ENCODE results near the gene COL4A2. TPM values are rescaled to one million over a fixed set of nuclear protein-coding genes. Genes with fewer than 3 reads are reported as not detected.
"Not testable (repeated sequence)": the region's sequence is repeated elsewhere in the genome, so short reads cannot be mapped to it uniquely, and the experiment has no call there.

The COL4A2 gene
- total RNA-seq, 1 donor from 2014 or later, result 332 TPM

DNA sequence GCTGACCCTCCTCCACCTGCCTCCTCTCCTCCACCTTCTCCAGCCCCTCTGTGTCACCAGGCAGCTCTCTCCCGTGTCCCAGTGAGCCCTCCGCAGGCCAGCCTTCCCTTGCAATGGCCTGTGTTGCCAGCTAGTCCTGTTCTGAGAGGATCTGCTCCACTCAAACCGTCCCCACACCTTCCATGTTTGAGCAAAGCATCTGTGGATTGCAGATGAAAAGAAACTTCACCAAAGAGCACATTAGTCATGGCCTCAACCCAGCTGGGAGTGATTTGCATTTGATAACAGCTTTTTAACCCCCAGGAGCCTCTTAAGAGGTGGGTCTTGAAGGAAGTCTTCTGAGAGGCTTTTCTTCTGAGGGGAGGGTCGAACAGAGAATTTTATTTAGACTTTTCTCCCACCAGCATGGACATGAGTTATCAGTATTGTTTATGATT is 72.8 kb downstream of the COL4A2 start:
- DNase-seq (ENCODE audit: low spot score), result no peak

DNA sequence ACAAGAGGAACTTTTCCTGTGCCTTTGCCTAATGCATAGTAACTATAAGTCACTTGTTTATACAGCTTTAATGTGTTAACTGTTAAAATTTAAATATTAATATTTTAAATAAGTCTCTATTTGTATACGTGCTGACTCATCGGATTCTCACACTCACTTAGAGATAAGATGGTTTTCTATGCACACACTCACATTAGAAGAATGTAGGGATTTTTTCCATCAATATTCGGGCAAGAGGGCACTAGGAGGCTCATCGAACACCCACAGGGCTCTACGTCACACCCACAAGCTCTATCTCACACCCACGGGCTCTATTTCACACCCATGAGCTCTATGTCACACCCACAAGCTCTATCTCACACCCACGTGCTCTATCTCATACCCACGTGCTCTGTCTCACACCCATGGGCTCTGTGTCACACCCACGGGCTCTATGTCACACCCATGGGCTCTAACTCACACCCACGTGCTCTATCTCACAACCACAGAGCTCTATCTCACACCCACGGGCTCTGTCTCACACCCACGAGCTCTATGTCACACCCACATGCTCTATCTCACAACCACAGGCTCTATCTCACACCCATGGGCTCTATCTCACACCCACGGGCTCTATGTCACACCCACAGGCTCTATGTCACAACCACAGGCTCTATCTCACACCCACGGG is 73.4 kb downstream of the COL4A2 start:
- DNase-seq (ENCODE audit: low spot score), result no peak

DNA sequence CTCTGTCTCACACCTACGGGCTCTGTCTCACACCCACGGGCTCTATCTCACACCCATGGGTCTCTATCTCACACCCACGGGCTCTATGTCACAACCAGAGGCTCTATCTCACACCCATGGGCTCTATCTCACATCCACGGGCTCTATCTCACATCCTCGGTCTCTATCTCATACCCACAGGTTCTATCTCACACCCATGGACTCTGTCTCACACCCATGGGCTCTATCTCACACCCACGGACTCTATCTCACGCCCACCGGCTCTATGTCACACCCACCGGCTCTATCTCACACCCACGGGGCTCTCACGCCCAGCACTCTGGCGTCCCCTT is 73.9 kb downstream of the COL4A2 start:
- DNase-seq (ENCODE audit: low spot score), result no peak

DNA sequence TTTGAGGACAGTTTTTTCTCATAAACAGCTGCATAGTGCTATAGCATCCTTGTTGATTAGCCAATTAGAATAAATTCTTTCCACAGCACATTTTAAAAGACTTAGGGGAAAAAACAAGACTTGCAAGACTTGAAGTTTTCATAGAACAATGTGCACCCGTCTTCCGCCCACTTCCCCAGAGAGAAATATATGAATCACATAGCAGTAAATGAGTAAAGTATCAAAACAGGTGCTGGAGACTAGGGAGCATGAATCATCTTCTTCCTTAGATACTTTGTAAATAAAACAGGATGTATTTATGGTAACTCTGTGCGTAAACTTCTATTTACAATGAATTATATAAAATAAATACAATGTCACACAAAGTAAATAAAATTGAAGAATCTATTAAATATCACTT is 75.1 kb downstream of the COL4A2 start:
- no peak for DNase-seq (ENCODE audit: low spot score)

DNA sequence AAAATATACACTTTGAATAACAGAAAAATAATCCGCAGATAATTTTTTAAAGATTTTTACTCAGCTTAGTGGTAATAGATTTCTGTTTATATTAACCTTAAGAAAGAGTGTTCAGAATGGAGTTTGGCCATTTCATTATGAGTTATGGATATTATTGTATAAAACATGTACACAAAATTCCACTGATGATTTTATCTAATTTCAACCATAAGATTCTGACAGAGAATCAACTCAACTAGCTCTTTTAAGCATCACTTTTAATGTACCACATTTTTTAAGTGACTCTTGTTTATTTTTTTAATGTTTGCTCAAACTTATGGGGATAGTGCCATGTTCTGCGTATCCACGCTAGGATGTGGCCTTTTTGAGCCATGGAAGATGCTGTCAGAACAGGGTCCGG is 75.7 kb downstream of the COL4A2 start:
- no peak for DNase-seq (ENCODE audit: low spot score)

DNA sequence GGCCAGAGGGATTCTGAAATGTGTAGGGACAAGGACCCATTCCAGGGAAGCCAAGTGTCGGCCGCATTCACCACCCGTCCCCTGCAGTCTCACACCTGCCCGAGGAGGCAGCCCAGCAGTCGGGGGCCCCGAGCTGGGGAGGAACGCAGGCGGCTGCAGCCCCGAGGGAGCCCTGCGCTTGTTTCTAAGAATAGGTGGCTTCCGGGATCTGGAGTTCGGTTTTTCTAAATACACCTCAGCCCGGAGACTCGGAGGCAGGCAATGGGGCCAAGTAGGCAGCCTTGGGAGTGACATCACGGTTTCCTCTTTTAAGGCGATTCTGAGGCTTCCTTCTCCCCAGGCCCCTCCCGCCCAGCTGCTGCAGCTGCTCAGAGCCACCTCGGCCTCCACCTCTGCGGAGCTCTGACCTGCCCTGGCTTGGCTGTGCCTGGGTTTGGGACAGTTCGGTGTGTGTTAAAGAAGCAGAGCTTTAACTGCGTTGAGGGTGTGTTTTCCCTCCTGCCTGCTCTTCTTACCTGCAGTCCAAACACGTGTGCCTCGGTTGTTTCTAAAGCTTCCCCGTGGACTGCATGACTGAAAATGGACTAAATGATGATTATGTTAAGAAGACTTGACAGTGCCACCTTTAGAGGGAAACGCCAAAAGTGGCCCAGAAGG is 80.5 kb downstream of the COL4A2 start:
- DNase-seq (ENCODE audit: low spot score), result no peak

DNA sequence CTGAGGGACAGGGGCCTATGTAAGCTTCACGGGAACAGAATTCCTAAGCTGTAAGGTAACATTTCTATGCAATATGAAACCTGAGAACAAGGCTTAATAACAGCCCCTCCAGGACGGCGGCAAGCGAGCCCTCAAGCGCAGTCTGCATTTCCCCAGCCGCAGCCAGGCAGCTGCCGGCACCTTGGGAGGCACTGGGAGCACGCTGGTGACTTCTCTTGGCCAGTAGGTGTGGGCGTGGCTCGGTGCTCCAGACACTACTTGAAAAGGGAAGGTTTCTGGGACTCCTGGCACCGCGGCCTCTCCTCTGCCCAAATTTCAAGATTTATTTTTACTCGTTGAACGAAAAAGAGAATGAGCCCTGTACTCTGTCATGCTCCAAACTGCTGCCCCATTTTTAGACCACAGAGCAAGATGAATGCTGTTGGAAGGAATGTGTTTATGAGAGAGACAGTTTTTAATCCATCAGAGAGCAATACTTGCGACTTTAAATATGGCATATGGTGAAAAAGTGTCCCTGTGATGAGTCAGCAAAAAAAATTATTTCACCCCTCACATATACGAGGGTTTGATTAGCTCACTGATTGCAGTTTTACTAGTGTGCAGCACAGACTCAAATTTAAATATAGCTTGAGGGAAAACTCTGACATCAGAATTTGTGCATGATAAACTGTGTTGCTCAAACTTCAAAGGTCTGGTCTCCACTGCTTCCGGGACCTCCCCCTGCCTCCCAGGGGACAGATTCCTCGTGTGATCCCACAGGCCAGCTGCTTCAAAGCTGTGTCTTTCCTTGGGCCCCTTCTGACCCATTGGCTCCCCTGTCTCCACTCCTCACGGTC is 81.2 kb downstream of the COL4A2 start:
- DNase-seq (ENCODE audit: low spot score), result peak; percentile 37

DNA sequence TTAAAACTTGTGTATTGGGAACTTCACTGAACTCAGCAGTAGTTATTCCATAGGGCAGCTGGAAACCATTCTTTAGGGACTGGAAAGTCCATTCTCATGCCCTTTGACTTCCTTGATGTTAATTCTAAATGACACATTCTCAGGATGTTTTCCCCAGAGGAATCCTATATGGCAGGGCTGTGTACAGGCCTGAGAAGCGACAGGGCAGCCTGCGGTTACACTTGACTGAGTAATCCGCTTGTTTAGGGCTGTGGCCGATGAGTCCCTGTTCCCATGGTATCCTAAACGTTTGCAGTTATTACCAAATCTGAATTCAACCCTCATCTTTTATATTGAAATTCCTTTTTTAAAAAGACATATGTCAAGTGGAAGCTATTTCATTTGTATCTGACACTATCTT is 83.5 kb downstream of the COL4A2 start:
- no peak for DNase-seq (ENCODE audit: low spot score)

DNA sequence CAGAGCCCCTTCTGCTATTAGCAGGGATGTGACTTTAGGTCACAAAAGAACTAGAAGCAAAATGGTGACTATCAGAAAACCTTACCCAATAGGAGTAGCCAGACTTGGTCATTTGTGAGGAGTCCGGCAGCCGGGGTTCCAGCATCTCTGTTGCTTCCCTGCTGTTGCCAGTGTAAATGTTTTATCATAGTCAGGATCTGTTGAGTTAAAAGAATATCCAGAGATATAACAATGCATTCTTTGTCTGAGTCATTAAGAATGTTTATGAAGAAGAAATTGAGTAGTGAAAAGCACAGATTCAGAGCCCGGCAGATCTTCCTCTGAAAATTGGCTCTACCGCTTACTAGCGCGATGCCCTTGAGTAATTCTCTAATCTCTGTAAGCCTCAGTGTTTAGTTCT is 84.2 kb downstream of the COL4A2 start:
- no peak for DNase-seq (ENCODE audit: low spot score)

DNA sequence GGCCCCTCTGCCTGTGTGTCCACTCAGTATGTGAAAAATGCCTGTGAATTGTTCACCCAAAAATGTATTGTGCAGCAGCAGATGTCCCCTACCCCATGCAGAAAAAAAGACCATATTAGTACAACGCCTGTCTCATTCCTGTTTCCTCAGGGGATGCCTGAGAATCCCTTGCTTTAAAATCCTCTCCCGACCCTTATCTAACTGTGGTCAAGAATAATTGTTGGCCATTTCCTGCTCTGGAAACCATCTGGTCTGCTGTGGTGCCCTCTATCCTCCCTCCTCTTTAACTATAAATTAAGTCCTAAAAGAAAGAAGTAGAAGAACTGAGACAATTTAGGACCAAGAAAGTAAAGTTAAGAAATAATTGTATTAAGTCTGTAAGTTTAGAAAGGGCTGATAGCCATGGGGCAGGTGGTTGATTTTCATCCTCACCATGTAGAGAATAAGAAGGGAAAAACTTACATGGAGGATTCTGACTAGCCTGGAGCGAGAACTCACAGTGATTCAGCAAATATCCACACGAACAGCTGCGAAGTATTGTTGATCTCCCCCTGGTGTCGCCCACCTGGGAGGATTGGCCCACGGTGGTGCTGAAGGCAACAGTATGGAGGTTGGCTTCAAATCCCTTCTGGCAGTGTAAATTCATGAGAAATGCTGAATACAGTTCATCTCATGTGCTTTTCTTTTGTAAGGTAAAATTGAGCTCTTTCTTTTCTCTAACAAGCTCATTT is 85.6 kb downstream of the COL4A2 start:
- DNase-seq (ENCODE audit: low spot score), result no peak

DNA sequence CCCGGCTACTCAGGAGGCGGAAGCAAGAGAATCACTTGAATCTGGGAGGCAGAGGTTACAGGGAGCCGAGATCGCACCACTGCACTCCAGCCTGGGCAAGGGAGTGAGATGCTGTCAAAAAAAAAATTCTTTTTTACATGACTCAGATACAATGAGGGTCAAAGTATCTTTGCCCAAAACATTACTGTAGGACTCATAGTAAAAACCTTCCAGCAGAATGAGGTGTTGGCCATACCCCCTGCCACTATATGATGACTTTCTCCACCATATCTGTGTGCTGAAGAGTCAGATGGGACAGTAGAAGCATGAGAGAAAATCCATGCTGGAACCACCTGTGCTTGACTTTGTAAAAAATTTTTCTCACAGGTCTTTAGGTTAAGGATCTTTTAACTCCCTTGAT is 86.7 kb downstream of the COL4A2 start:
- DNase-seq (ENCODE audit: low spot score), result no peak

DNA sequence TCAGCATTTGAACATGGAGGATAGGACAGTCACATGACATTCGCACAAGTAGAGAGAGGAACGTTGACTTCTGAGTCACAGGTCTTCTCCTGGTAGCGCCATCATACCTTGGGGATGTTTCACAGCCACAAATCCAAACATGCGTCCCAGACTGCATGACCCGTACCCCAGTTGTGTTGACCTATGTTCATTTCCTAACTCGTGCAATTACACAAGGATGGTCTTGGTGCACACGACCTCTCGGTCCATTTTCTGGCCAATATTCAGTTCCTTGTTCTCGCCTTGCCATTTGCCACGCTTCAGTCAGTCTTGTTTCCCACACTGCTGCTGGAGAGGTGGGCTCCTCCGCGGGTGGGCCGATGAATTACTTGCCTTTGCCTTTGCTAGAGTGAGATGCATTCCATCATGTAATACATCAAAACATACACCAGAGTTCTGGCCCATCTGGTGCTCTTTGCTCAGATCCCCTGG is 87.3 kb downstream of the COL4A2 start:
- DNase-seq (ENCODE audit: low spot score), result no peak

DNA sequence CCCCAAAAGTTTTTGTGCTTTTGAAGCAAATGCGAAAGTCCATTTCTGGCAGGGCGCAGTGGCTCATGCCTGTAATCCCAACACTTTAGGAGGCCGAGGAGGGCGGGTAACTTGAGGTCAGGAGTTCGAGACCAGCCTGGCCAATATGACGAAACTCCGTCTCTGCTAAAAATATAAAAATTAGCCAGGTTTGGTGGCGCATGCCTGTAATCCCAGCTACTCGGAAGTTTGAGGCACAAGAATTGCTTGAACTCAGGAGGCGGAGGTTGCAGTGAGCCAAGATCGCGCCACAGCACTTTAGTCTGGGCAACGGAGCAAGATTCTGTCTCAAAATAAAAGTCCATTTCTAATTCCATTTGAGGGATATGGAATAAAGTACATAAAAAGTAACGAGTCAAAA is 88.5 kb downstream of the COL4A2 start:
- DNase-seq (ENCODE audit: low spot score), result not testable (repeated sequence)

DNA sequence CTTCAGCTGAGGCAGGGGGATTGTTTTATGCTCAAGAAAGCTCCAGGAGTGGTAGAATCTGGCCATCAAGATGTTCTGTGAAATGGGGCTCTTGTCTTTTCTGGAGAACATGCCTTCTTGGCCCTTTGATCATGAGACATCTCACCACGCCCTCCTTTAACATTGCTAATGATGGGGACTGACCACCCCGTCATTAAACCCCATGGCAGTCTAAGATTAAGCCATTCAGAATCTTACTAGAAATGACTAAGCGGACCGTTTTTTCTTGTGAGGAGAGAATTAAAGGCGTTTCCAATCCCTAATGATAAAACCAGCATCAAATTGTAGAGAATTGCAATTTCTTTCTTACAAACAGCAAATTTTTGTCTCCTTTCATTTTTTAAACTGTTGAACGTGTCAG is 89.4 kb downstream of the COL4A2 start:
- DNase-seq (ENCODE audit: low spot score), result no peak

DNA sequence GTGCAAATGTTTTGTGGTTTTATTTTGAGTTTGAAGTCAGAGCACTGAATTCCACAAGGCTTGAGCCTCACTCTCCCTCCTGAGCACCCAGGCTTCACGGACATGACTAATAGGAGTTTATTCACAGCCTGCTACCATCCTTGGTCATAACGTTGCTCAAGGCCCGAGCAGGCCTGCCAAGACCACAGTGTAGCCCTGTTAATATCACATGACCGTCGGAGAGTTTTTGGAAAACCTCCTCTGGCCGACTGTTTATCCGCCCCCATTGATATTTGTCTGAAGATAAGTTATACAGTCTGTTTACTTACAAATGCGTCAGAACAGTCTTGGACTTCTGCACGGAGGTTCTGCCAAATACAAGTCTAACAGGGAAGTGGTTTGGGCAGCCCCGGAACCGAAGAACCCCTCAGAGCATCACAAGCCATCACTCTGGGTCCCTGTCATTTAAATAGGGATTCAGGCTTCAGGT is 89.9 kb downstream of the COL4A2 start:
- peak; percentile 88 for DNase-seq (ENCODE audit: low spot score)

DNA sequence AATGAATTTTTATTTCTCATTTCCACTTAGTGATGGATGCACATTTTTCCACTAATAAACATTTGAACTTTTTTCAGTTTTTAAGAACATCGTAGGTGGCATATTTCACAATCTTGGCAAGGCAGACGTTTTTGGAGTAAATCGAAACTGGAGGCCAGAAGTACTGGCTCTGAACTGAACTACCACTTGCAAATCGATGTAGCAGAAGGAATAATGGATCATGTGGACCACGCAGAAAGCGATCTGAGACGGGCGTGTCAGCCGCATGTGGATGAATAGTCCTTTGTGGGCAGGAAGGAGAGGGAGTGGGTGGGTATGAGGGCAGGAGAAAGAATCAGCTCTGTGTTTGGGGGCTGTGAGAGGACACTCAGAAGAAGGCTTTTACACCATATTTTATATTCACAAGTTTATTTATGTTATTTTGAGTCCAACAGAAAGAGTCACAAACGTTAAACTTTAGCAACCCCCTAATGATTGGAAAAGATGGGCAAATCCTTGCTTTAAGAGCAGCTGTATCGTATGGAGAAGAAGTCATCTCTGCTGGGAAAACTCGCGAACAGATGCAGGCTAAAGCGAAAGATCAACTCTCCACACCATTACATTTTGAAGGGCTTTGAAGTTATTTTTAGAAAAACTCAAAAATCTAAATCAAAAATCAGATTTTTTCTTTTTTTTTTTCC is 90.5 kb downstream of the COL4A2 start:
- peak; percentile 40 for DNase-seq (ENCODE audit: low spot score)

DNA sequence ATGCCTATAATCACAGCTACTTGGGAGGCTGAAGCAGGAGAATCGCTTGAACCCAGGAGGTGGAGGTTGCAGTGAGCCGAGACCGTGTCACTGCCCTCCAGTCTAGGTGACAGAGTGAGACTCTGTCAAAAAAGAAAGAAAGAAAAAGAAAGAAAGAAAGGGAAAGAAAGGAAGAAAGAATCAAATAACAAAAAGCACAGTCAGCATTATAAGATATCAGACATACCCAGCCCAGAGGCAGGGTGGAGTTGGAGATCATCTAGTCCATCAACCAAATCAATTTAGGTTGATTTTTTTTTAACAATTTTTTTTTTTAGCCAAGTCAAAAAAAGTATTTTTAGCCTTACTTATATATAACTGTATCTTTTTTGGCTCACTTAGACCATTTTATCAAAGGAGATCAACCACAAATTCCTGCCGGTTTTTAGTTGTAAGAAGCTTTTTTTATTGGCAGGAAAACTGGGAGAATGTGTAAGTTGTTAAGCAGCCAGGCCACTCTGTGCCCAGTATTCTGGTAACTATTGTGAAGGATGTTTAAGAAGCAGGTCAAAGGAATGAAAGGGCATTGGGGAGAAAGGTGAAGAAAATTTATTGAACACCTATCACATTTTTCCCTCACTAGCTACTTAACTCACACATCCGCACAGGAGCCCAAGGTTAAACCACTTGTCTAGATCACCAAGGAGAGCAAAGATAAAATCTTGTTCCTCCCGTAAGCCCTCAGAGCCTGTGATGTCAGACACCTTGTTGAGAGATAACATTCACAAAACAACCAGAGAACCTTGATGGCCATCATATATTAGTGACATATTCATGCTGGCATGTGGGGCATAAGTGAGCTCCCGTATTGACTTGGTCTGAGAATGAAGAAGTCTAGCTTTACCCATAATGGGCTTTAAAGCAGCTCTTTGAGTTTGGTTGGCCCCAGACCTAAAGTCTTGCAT is 91.8 kb downstream of the COL4A2 start:
- DNase-seq (ENCODE audit: low spot score), result no peak

DNA sequence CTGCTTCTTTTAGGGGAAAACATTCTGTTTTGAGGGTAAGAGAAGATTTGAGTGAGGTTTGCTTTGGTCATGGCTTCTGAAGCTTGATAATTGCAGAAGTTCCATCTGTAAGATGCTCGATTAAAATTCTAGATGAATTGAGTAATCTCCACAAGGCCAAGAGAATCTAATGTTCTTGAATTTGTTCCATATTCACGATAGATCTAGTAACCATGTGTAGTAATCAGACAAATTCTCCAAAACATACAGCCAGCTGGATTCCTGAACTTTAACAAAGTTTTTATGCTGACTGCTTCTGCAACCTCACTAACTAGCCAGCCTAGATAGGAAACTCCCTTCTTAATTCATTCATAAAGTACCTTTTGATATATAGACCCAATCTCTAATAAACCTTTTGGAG is 92.7 kb downstream of the COL4A2 start:
- DNase-seq (ENCODE audit: low spot score), result no peak

DNA sequence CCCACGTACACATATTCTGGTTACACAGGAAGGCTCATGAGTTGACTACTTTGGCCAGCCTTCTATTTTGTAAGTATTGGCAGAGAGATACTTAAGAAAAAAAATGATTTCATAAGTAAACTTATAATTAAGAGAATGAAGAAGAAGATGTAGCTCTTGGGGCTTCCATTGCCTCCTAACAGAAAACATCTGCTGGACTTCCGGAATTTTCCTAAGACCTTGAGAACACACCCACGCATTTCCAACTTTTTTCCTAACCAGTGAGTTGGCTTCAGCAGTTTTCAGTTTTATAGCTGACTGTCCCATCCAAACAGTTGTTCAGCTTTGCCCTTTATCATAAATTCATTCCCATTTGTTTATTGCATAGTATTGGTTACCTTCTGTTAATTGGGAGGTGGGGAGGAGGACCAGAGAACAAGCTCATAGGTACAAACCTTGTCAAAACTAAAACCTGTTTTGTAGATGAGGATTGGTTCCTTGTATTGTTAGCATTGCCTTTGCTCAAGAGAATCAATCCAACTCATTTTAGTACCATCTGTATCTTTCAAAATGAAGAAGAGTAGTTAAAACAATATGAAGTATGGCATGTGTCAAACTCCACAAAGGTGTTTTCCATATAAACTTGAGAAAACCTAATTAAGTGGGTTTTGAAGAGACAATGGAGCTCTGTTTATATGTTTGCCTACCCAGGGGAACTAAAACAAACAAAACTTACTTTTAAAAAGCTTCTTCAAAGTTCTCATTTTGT is 93.9 kb downstream of the COL4A2 start:
- DNase-seq (ENCODE audit: low spot score), result no peak
